IMR-90 (cell line): ENCODE data around the gene BMPER. TPM values are rescaled to one million over a fixed set of nuclear protein-coding genes. Genes with fewer than 3 reads are reported as not detected.

Experiments
- ATAC-seq: fragments of 200-7000 bp; cut with Tn5 transposase; 2 replicates; pipeline ENCODE4 v1.9.1; 2020; ENCODE audit warnings: low read depth, mild to moderate bottlenecking, moderate library complexity
- BruUV-seq: library from RNA; stranded (reverse); fragments of 400-500 nt; replicated peaks from 2 replicates; lab custom pipeline; 2021; lab: Mats Ljungman, UMichigan
- CTCF ChIA-PET: fragments of 300-600 bp; formaldehyde crosslinking; extraction: SDS; loops from one replicate; lab custom pipeline; 2021; ENCODE audit warnings: antibody characterized with exemption; lab: Yijun Ruan, JAX
- POLR2A ChIA-PET: fragments of 300-600 bp; sonication (Branson Sonifier 250); formaldehyde crosslinking; loops from one replicate; lab custom pipeline; 2022; ENCODE audit warnings: antibody characterized with exemption; ENCODE audit not compliant: unreplicated experiment; lab: Charles Lee
- DNase-seq: peaks from one replicate; pipeline ENCODE4 v3.0.0; 2013
- H2AFZ ChIP-seq: replicated peaks from 2 replicates; pipeline ENCODE3; 2013; ENCODE audit warnings: low read length, mild to moderate bottlenecking; ENCODE audit not compliant: poor library complexity
- H2AK5ac ChIP-seq: 2 replicates; pipeline ENCODE4 v1.6.1; 2013; ENCODE audit warnings: low read depth, low read length, inconsistent platforms
- H2AK9ac ChIP-seq: replicated peaks from 2 replicates; pipeline ENCODE3; 2013; ENCODE audit warnings: mild to moderate bottlenecking, low read depth, low read length, moderate library complexity; ENCODE audit not compliant: poor library complexity
- H2BK120ac ChIP-seq: 2 replicates; pipeline ENCODE4 v1.6.1; 2013; ENCODE audit warnings: low read depth, low read length, inconsistent platforms
- H2BK15ac ChIP-seq: 3 replicates; pipeline ENCODE4 v1.6.1; 2013; ENCODE audit warnings: low read depth, low read length, inconsistent platforms
- H2BK20ac ChIP-seq: 2 replicates; pipeline ENCODE4 v1.6.1; 2013; ENCODE audit warnings: low read depth, mild to moderate bottlenecking, inconsistent platforms, low read length, moderate library complexity
- H2BK5ac ChIP-seq: 2 replicates; pipeline ENCODE4 v1.6.1; 2013; ENCODE audit warnings: mild to moderate bottlenecking, low read depth, low read length, inconsistent platforms; ENCODE audit not compliant: poor library complexity, severe bottlenecking
- H3K14ac ChIP-seq: replicated peaks from 2 replicates; pipeline ENCODE4 v1.6.1; 2013; ENCODE audit warnings: low read depth, low read length, inconsistent platforms
- H3K18ac ChIP-seq: 2 replicates; pipeline ENCODE4 v1.6.1; 2013; ENCODE audit warnings: low read depth, low read length, control low read depth
- H3K23ac ChIP-seq: 2 replicates; pipeline ENCODE4 v1.6.1; 2013; ENCODE audit warnings: low read depth, low read length, inconsistent platforms
- H3K27ac ChIP-seq: 2 replicates; pipeline ENCODE4 v1.5.1; 2013; ENCODE audit warnings: mild to moderate bottlenecking, control low read depth, low read length; ENCODE audit not compliant: insufficient read depth
- H3K27me3 ChIP-seq: 2 replicates; pipeline ENCODE4 v1.6.1; 2013; ENCODE audit warnings: low read length; ENCODE audit not compliant: control insufficient read depth, insufficient read depth
- H3K36me3 ChIP-seq: 2 replicates; pipeline ENCODE4 v1.6.1; 2013; ENCODE audit warnings: low read length, mixed read lengths; ENCODE audit not compliant: control insufficient read depth, insufficient read depth
- H3K4ac ChIP-seq: 2 replicates; pipeline ENCODE4 v1.6.1; 2013; ENCODE audit warnings: low read depth, low read length, inconsistent platforms
- H3K4me1 ChIP-seq: 2 replicates; pipeline ENCODE4 v1.6.1; 2013; ENCODE audit warnings: low read length, mixed read lengths; ENCODE audit not compliant: control insufficient read depth, insufficient read depth
- H3K4me2 ChIP-seq: 2 replicates; pipeline ENCODE4 v1.6.1; 2013; ENCODE audit warnings: low read depth, mild to moderate bottlenecking, control low read depth, low read length, moderate library complexity
- H3K4me3 ChIP-seq: 2 replicates; pipeline ENCODE4 v1.5.1; 2013; ENCODE audit warnings: low read depth, mild to moderate bottlenecking, control low read depth, low read length, moderate library complexity; ENCODE audit not compliant: insufficient read depth
- H3K56ac ChIP-seq: 2 replicates; pipeline ENCODE4 v1.6.1; 2013; ENCODE audit warnings: low read length, inconsistent platforms; ENCODE audit not compliant: insufficient read depth; ENCODE audit errors: extremely low read depth
- H3K79me1 ChIP-seq, 2 experiments: 2 replicates each; pipeline ENCODE4 v1.6.1; 2013; ENCODE audit warnings: low read length in 2 of 2, inconsistent platforms in 1 of 2, low read depth in 1 of 2
- H3K9ac ChIP-seq: 2 replicates; pipeline ENCODE4 v1.6.1; 2013; ENCODE audit warnings: low read depth, low read length, control low read depth
- H3K9me1 ChIP-seq: 2 replicates; pipeline ENCODE4 v1.6.1; 2013; ENCODE audit warnings: low read length, inconsistent platforms; ENCODE audit not compliant: insufficient read depth
- H3K9me3 ChIP-seq: 2 replicates; pipeline ENCODE4 v1.6.1; 2013; ENCODE audit warnings: low read length; ENCODE audit not compliant: control insufficient read depth, insufficient read depth
- H4K20me1 ChIP-seq: 2 replicates; pipeline ENCODE4 v1.6.1; 2013; ENCODE audit warnings: low read length, inconsistent platforms; ENCODE audit not compliant: insufficient read depth
- H4K5ac ChIP-seq: 2 replicates; pipeline ENCODE4 v1.6.1; 2013; ENCODE audit warnings: mild to moderate bottlenecking, low read depth, low read length, control low read depth
- H4K8ac ChIP-seq, 2 experiments: 2 replicates each; pipeline ENCODE4 v1.6.1; 2013; ENCODE audit warnings: low read depth in 2 of 2, low read length in 2 of 2, control low read depth in 1 of 2, inconsistent platforms in 1 of 2
- H4K91ac ChIP-seq: 2 replicates; pipeline ENCODE4 v1.6.1; 2013; ENCODE audit warnings: low read depth, low read length, inconsistent platforms; ENCODE audit not compliant: insufficient read depth
- CHD1 ChIP-seq: IDR thresholded peaks from 2 replicates; pipeline ENCODE4 v1.6.1; 2012; ENCODE audit warnings: low read depth, low read length, improper control_type of control experiment
- FOS ChIP-seq: fragments of 150-350 bp; IDR thresholded peaks from 2 replicates; pipeline ENCODE4 v1.6.1; 2016; ENCODE audit warnings: low read depth, low read length
- MAZ ChIP-seq: IDR thresholded peaks from 2 replicates; pipeline ENCODE4 v1.6.1; 2012; ENCODE audit warnings: low read depth, mild to moderate bottlenecking, low read length, improper control_type of control experiment, moderate library complexity, borderline replicate concordance
- NFE2L2 ChIP-seq: fragments of 150-350 bp; IDR thresholded peaks from 2 replicates; pipeline ENCODE4 v1.6.1; 2016; ENCODE audit warnings: low read depth, mild to moderate bottlenecking, low read length
- RCOR1 ChIP-seq: IDR thresholded peaks from 2 replicates; pipeline ENCODE4 v1.6.1; 2012; ENCODE audit warnings: mild to moderate bottlenecking, low read length, improper control_type of control experiment; ENCODE audit not compliant: insufficient replicate concordance
- WGBS, 2 experiments: methylation state at CpG; one replicate each; pipeline versions ENCODE4 v1.1.5 to v1.1.7; 2013; ENCODE audit warnings: missing lambda C conversion rate in 2 of 2; ENCODE audit not compliant: insufficient read length in 1 of 2; ENCODE audit errors: extremely low coverage in 2 of 2; 5-methylcytosine and 5-hydroxymethylcytosine counted together
- dilution Hi-C: fragments of 300-500 bp; cut with HindIII; formaldehyde crosslinking; loops from one replicate; pipeline ENCODE4 v1.14.3; 2018; ENCODE audit warnings: low sequenced_read_pairs; ENCODE audit not compliant: unreplicated experiment
- in situ Hi-C: fragments of 300-500 bp; cut with MboI; formaldehyde crosslinking; loops from 3 replicates; pipeline ENCODE4 v1.14.3; 2019; ENCODE audit warnings: low sequenced_read_pairs, inconsistent platforms, mixed read lengths
- intact Hi-C: fragments of 100-400 bp; cut with micrococcal nuclease; formaldehyde crosslinking; loops from 2 replicates; pipeline ENCODE4 v1.10.0; 2022
- polyA plus RNA-seq, 3 experiments: library from polyadenylated mRNA; depleted of rRNA; stranded (reverse); fragments of >200 nt; gene quantifications; 2 replicates each; pipeline ENCODE4 v1.2.3, GENCODE V29; 2012; ENCODE audit warnings: low replicate concordance in 1 of 3
- total RNA-seq: library from RNA; depleted of rRNA; stranded (reverse); fragments of >200 nt; gene quantifications from 2 replicates; pipeline ENCODE4 v1.2.3, GENCODE V29; 2012
- TF ChIP-seq, protein P1 (sequence below): fragments of 150-350 bp; IDR thresholded peaks from 2 replicates; pipeline ENCODE4 v1.6.1; 2017; ENCODE audit warnings: mild to moderate bottlenecking, antibody characterized with exemption, low read length, low read depth
- TF ChIP-seq, protein P2 (sequence below): conservative IDR thresholded peaks from 2 replicates; pipeline ENCODE4 v1.5.1; 2012; ENCODE audit warnings: mild to moderate bottlenecking, low read depth, low read length, improper control_type of control experiment

BMPER gene
- total and polyA plus RNA-seq, 2 of the 4 experiments (the other 2 are of a cell fraction) = 6.2 to 7.9 TPM

DNA sequence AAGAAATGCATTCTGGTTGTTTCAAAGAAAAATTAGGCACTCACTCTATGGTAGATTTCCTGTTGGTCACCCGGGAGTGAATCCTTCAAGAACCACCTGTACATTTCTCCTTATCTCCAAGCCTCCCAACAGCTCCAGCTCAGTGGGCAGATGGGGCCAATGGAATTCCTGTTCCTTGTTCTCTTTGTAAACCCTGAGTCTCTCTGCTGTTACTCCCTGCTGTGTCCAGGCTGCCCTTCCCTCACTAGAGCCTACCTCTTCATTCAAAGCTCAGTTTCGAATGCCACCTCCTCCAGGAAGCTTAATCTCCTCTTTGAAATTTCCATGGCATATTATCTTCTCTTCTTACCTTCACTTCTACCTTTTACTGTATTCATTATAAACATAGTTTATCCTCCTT is 3.5 kb upstream of the BMPER start:
- Histone ChIP-seq H3K4me3 (no peak overlapping the region), H4K8ac (no peak overlapping the region), H2BK5ac (no peak overlapping the region), H2BK15ac (no peak overlapping the region), H2BK20ac (no peak overlapping the region; the same call in 1 of the 2 replicates), H3K36me3 (no peaks in the 10 kb centered on the region), H3K4me2 (no peak overlapping the region), H3K79me1 (no peaks in the 10 kb centered on the region), H4K20me1 (no peaks in the 10 kb centered on the region), H4K5ac (no peak overlapping the region), H3K27me3 (no peaks in the 10 kb centered on the region), H3K9me3 (no peaks in the 10 kb centered on the region), H3K56ac (no peak overlapping the region), H2AK5ac (no peak overlapping the region), H2AFZ (no peak overlapping the region), H3K4ac (no peak overlapping the region), H2BK120ac (peak overlapping the region; percentile 45), H3K4me1 (peaks cover 4% of the 10 kb centered on the region; the same call in 1 of the 2 replicates), H3K14ac (no peak overlapping the region), H3K23ac (no peak overlapping the region), H3K9ac (no peak overlapping the region), H3K9me1 (no peaks in the 10 kb centered on the region), H3K18ac (no peak overlapping the region), H2AK9ac (no peak overlapping the region), H4K91ac (no peak overlapping the region), H3K27ac (no peak overlapping the region)
- dilution Hi-C loops (no loop called here), in situ Hi-C loops (no loop called here), intact Hi-C loops (loop anchor here (2.0 to 5.0 kb wide), 3 partner anchors 95 to 659 kb away; no protein-coding TSS in a partner anchor)
- WGBS, 2 experiments = no CpG with 5 or more reads among the region's 2 CpGs
- BruUV-seq = no TSS peak
- ChIA-PET POLR2A (interaction anchor here (0.5 kb wide), 1 partner anchor 46 kb away, joined by 4 read pairs; no protein-coding TSS in a partner anchor), CTCF (no interaction called here)
- ATAC-seq (no peak), DNase-seq (no peak)
- TF ChIP-seq, protein P1, sequence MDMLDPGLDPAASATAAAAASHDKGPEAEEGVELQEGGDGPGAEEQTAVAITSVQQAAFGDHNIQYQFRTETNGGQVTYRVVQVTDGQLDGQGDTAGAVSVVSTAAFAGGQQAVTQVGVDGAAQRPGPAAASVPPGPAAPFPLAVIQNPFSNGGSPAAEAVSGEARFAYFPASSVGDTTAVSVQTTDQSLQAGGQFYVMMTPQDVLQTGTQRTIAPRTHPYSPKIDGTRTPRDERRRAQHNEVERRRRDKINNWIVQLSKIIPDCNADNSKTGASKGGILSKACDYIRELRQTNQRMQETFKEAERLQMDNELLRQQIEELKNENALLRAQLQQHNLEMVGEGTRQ = no peak
- no peak for TF ChIP-seq CHD1
- no peak for TF ChIP-seq RCOR1
- TF ChIP-seq FOS = no peak
- TF ChIP-seq NFE2L2 = no peak
- TF ChIP-seq, protein P2, sequence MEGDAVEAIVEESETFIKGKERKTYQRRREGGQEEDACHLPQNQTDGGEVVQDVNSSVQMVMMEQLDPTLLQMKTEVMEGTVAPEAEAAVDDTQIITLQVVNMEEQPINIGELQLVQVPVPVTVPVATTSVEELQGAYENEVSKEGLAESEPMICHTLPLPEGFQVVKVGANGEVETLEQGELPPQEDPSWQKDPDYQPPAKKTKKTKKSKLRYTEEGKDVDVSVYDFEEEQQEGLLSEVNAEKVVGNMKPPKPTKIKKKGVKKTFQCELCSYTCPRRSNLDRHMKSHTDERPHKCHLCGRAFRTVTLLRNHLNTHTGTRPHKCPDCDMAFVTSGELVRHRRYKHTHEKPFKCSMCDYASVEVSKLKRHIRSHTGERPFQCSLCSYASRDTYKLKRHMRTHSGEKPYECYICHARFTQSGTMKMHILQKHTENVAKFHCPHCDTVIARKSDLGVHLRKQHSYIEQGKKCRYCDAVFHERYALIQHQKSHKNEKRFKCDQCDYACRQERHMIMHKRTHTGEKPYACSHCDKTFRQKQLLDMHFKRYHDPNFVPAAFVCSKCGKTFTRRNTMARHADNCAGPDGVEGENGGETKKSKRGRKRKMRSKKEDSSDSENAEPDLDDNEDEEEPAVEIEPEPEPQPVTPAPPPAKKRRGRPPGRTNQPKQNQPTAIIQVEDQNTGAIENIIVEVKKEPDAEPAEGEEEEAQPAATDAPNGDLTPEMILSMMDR = no peak
- TF ChIP-seq MAZ = no peak
